IPS-20b (cell line): Measurements from ENCODE around the gene SDF2L1.
"Not testable (repeated sequence)": the region's sequence is repeated elsewhere in the genome, so short reads cannot be mapped to it uniquely, and the experiment has no call there.

ENCODE experiments used
- H3K27ac ChIP-seq: one replicate; pipeline ENCODE4 v1.5.1; 2013; ENCODE audit warnings: low read length
- H3K27me3 ChIP-seq: 2 replicates; pipeline ENCODE4 v1.6.1; 2013; ENCODE audit warnings: mild to moderate bottlenecking, low read length, inconsistent platforms; ENCODE audit not compliant: insufficient read depth
- H3K36me3 ChIP-seq: 2 replicates; pipeline ENCODE4 v1.6.1; 2013; ENCODE audit warnings: low read depth, mild to moderate bottlenecking, inconsistent platforms, low read length, moderate library complexity; ENCODE audit not compliant: insufficient read depth
- H3K4me1 ChIP-seq: 2 replicates; pipeline ENCODE4 v1.6.1; 2013; ENCODE audit warnings: mild to moderate bottlenecking, control low read depth, inconsistent platforms, low read length, moderate library complexity; ENCODE audit not compliant: insufficient read depth
- H3K4me3 ChIP-seq: 2 replicates; pipeline ENCODE4 v1.5.1; 2013; ENCODE audit warnings: mild to moderate bottlenecking, low read length, inconsistent platforms
- H3K9ac ChIP-seq: 2 replicates; pipeline ENCODE4 v1.6.1; 2013; ENCODE audit warnings: low read depth, mild to moderate bottlenecking, inconsistent platforms, low read length, moderate library complexity
- H3K9me3 ChIP-seq: 2 replicates; pipeline ENCODE4 v1.6.1; 2013; ENCODE audit warnings: mild to moderate bottlenecking, low read depth, low read length, inconsistent platforms; ENCODE audit not compliant: insufficient read depth

Gene SDF2L1

DNA sequence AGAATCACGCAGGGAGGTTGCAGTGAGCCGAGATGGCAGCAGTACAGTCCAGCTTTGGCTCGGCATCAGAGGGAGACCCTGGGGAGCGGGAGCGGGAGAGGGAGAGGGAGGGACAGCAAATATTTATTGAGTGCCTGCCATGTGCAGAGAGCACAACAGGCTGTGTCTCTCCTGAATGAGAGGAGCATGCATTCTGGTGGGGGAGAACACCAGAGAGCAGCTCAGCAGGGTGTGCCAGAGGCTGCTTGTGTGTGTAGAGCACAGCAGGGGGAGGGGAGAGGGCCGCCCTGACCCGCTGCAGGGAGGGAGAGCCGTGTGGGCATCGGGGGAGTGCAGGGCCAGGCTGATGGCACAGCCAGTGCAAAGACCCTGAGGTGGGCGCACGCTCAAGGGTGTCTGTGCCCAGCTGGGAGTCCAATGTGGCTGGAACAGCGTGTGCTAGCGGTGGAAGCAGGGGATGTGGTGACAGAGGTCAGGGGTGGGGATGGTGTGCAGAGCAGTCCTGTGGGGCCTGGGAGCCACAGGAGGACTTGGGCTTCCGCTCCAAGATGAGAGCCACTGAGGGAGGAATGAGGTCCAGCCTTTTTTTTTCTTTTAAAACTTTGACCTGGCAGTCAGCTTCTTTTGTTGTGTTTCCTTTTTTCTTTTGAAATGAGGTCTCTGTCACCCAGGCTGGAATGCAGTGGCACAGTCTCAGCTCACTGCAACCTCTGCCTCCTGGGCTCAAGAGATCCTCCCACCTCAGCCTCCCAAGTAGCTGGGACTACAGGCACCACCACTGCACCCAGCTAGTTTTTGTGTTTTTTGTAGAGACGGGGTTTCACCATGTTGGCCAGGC, 35.7 kb downstream of the SDF2L1 start:
- Histone ChIP-seq H3K9me3 (no peaks in the 10 kb centered on the region), H3K27me3 (no peaks in the 10 kb centered on the region), H3K27ac (no peak overlapping the region), H3K4me1 (no peaks in the 10 kb centered on the region), H3K9ac (no peak overlapping the region), H3K36me3 (peaks cover 37% of the 10 kb centered on the region), H3K4me3 (no peak overlapping the region)

DNA sequence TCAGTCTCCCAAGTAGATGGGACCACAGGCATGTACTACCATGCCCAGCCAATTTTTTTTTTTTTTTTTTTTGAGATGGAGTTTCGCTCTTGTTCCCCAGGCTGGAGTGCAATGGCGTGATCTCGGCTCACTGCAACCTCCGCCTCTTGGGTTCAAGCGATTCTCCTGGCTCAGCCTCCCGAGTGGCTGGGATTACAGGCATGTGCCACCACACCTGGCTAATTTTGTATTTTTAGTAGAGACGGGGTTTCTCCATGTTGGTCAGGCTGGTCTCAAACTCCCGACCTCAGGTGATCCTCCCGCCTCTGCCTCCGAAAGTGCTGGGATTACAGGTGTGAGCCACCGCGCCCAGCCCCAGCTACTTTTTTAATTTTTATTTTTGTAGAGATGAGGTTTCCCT, 36.7 kb downstream of the SDF2L1 start:
- not testable (repeated sequence) for H3K9me3 ChIP-seq, H3K9ac ChIP-seq, H3K4me1 ChIP-seq, H3K4me3 ChIP-seq, H3K27ac ChIP-seq, H3K27me3 ChIP-seq
- peaks cover 27% of the 10 kb centered on the region for H3K36me3 ChIP-seq

DNA sequence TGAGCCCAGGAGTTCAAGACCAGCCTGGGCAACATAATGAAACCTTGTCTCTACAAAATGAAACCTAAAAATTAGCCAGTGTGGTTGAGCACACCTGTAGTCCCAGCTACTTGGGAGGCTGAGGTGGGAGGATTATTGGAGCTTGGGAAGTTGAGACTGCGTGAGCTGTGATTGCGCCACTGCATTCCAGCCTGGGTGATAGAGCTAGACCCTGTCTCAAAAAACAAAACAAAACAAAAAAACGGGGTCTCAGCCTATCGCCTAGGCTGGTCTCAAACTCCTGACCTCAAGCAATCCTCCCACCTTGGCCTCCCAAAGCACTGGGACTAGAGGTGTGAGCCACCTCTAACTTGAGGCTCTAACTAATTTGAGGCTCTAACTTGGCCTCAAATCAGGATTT, 37.3 kb downstream of the SDF2L1 start:
- Histone ChIP-seq H3K4me3 (no peak overlapping the region), H3K4me1 (no peaks in the 10 kb centered on the region), H3K27ac (no peak overlapping the region), H3K27me3 (no peaks in the 10 kb centered on the region), H3K9me3 (no peaks in the 10 kb centered on the region), H3K9ac (no peak overlapping the region), H3K36me3 (peaks cover 24% of the 10 kb centered on the region)

DNA sequence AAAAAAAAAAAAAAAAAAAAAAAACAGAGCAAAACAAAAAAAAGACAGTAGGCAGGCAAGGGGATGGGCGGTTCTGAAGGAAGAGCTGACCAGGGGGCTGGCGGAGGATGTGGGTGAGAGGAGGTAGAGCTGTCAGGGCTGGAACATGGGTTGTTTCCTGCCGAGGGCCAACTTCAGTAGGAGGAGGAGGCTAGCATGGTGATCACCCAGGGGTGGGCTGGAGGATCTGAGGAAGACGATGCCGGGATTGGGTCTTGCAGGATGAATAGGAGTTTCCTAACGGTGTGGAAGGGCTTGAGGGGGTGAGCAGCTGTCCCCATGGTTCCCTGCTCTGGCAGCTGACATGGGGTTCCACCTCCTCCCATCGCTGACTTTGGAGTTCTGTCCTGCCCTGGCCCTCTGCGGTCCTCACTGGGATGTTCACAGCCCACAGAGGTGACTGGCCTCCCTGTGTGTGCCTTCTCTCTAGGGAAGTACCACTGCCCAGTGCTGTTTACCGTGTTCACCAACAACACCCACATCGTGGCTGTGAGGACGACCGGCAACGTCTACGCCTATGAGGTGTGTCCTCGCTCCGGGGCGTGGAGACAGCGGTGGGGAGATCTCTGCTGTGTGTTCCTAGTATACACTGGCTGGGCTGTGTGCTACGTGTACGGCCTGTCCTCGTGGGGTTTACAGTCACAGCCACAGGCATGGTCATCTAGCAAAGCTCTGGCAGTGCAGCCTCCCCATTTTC, 38.9 kb downstream of the SDF2L1 start:
- Histone ChIP-seq H3K4me1 (no peaks in the 10 kb centered on the region), H3K27me3 (no peaks in the 10 kb centered on the region), H3K9ac (no peak overlapping the region), H3K9me3 (no peaks in the 10 kb centered on the region), H3K27ac (no peak overlapping the region), H3K36me3 (peaks cover 15% of the 10 kb centered on the region), H3K4me3 (no peak overlapping the region)

DNA sequence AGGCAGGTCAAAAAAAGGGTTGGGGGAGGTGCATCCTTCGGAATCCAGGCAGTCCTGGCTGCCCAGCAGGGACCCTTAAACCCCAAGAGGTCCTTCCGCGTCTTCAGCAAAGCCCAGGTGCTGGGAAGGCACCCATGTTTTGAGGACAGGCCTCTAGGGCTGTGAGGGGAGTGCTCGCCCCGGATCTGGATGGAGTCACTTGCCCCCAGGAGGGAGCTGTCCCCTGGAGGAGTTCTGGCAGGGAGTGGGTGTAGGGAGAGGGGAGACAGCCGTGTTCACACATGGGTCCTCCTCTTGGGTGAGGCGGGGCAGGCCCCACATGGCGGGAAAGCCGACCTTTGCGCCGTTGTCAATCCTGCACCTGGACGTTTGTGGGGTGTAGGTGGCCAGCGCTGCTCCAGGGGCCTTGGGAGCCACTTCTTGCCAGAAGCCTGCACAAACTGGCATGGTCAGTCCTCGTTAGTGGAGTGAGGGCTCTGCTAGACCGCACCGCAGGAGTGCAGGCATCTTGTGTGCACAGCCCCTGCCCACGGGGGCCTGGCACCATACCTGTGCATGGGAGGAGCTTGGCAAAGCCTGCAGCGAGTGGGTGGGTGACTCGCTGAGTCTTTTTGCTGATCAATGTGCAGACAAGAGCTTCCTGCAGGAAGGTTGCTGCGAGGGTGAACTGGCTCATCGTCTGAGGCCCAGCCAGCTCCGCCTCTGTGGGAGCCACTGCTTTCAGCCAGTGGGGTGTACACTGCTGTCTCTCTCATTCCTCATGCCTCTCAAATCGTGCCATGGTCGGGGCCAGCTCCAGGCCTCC, 39.7 kb downstream of the SDF2L1 start:
- H3K36me3 ChIP-seq = peaks cover 22% of the 10 kb centered on the region
- no peak overlapping the region for H3K27ac ChIP-seq
- H3K27me3 ChIP-seq = no peaks in the 10 kb centered on the region
- H3K4me3 ChIP-seq = no peak overlapping the region
- H3K4me1 ChIP-seq = no peaks in the 10 kb centered on the region
- H3K9me3 ChIP-seq = no peaks in the 10 kb centered on the region
- no peak overlapping the region for H3K9ac ChIP-seq

DNA sequence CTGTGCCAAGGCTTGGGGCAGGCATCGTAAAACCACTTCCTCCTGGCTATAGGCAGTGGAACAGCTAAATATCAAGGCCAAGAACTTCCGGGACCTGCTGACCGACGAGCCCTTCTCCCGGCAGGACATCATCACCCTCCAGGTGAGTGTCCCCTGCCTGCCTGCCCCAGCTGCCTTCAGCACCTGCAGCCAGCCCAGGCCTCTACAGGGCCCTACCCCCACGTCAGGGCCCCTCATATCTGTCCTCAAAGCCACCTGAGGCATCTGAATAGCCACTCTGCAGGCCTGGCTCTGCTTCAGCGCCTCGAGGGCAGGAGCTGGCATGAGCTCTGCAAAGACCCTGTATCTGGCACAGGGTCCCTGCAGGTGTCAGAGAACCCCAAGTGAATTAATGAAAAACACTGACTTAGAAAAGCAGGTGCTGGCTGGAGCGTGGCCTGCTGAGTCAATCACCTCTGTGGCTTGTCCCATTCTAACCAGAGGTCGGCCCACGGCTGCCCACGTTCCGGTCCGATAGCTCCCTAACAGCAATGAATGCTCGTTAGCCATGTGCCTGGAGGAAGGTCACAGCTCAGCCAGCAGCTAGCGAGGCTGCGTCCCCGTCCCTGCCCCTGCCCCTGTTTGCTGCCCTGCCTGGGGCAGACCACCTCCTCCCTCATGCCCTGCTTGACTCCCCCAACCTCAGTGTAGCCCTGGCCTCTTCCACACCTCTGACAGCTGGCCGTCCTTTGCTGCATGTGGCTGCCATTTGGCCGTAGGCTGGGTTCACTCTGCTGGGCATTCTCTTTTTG, 40.5 kb downstream of the SDF2L1 start:
- H3K36me3 ChIP-seq = peaks cover 26% of the 10 kb centered on the region
- no peak overlapping the region for H3K27ac ChIP-seq

DNA sequence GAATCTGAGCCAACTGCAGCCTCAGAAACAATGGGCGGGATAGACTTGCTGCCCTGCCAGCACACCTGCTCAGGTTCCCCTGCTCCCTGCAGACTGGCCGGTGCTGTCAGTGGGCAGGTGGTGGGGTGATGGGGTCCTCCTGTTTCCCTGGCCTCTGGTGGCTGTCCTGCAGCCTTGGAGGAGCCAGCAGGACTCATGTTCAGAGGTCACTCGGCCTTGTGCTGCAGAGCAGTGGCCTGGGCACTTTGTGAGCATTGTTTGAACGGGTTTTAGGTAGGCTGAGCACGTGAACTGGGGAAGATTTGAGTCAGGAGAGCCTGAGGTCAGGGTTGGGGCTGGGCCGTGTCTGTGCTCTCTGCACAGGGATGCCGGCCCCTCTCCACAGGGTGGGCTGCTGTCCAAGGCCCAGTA, 41.3 kb downstream of the SDF2L1 start:
- H3K36me3 ChIP-seq = peaks cover 26% of the 10 kb centered on the region
- no peaks in the 10 kb centered on the region for H3K4me1 ChIP-seq
- H3K27ac ChIP-seq = no peak overlapping the region
- no peak overlapping the region for H3K4me3 ChIP-seq
- H3K27me3 ChIP-seq = no peaks in the 10 kb centered on the region
- H3K9ac ChIP-seq = no peak overlapping the region
- H3K9me3 ChIP-seq = no peaks in the 10 kb centered on the region

More for the DNA sequence above, 40.5 kb downstream of the SDF2L1 start:
- Histone ChIP-seq H3K27me3 (no peaks in the 10 kb centered on the region), H3K4me3 (no peak overlapping the region), H3K9me3 (no peaks in the 10 kb centered on the region), H3K4me1 (no peaks in the 10 kb centered on the region), H3K9ac (no peak overlapping the region)

DNA sequence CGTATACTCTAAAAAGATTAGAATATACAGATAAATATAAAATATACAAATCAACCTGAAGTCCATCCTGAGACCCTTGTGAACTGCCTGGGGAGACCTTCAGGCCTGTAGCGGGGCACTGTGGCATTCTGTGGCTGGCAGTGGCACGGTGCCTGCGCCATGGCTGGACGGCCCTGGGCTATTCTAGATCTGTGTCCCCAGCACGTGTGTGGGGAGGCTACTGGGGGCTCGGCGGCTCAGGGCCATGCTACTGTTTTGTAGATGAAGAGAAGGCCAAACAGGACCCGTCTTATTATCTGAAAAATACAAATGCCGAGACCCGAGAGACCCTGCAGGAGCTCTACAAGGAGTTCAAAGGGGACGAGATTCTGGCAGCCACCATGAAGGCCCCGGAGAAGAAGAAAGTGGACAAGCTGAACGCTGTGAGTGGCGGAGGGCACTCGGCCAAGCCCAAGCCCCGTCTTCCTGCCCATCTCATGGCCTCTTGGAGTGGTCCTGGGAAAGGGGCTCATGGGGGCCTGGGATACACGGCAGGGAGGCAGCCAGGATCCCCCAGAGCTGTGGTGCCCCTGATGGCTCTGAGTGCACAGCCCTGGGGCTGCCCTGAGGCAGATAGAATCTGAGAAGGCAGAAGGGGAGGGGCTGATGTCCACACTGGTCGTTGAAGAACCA, 42.5 kb downstream of the SDF2L1 start:
- Histone ChIP-seq H3K4me3 (no peak overlapping the region), H3K27me3 (no peaks in the 10 kb centered on the region), H3K36me3 (peaks cover 26% of the 10 kb centered on the region), H3K27ac (no peak overlapping the region), H3K9ac (no peak overlapping the region), H3K4me1 (no peaks in the 10 kb centered on the region), H3K9me3 (no peaks in the 10 kb centered on the region)

DNA sequence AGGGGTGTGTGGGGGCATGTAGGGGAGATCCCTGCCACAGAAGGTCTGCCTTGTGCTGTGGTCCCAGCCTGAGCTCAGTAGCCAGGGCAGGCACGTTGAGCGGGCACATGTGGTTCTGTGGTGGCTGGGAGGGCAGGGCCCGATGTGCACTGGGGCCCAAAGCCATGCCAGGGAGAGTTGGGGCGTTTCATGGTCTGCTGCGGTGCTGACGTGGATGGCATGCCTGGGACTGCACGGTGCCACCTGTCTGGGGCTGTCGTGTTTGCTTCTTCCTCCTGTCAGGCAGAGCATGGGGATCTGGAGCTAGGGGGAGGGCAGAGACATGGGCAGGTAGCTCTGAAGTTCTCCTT, 43.0 kb downstream of the SDF2L1 start:
- H3K4me1 ChIP-seq = no peaks in the 10 kb centered on the region
- H3K27me3 ChIP-seq = no peaks in the 10 kb centered on the region
- H3K36me3 ChIP-seq = peaks cover 26% of the 10 kb centered on the region
- no peak overlapping the region for H3K4me3 ChIP-seq
- no peak overlapping the region for H3K9ac ChIP-seq
- H3K27ac ChIP-seq = no peak overlapping the region
- no peaks in the 10 kb centered on the region for H3K9me3 ChIP-seq

DNA sequence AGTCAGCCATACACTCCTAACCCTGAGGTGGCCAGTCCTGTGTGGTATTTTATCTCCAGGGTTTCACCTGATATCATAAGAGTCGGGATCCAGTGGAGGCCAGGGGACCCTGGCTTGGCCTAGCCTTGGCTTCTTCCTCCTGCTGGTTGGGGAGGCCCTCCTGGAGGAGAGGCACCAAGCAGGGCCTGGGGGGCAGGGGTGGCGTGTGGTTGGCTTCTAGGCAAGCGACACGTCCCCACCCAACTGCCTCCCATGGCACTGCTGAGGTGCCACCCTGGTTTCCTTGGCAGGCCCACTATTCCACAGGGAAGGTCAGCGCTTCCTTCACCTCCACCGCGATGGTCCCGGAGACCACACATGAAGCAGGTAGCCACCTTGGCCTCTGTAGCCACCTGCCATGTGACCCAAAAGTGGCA, 44.1 kb downstream of the SDF2L1 start:
- Histone ChIP-seq H3K4me1 (no peaks in the 10 kb centered on the region), H3K9ac (no peak overlapping the region), H3K36me3 (peaks cover 25% of the 10 kb centered on the region), H3K9me3 (no peaks in the 10 kb centered on the region), H3K27ac (no peak overlapping the region), H3K27me3 (no peaks in the 10 kb centered on the region), H3K4me3 (no peak overlapping the region)
